Measurements from ENCODE around the gene PDE3B. TPM values are rescaled to one million over a fixed set of nuclear protein-coding genes. Genes with fewer than 3 reads are reported as not detected.

Gene PDE3B
- total and polyA plus RNA-seq, 2 of the 4 experiments (the other 2 are of a cell fraction), result 0.21 to 1.3 TPM

GRCh38 chr11:14892577-14892976 lies 249.0 kb downstream of the PDE3B start:
- H4K5ac ChIP-seq (ENCODE audit: low read depth, low read length), result no peak overlapping the region
- no peak for DNase-seq
- no CpG with 5 or more reads among the region's 2 CpGs for WGBS, 2 experiments (ENCODE audit: extremely low coverage in 2 of 2, insufficient read length in 1 of 2)
- no peak overlapping the region for H2AK9ac ChIP-seq (replicated peaks; ENCODE audit: low read depth, low read length, poor library complexity)
- TF ChIP-seq ELK1 (IDR thresholded peaks at IDR 0.05; ENCODE audit: borderline replicate concordance, low read depth, low read length), result no peak
- TF ChIP-seq RFX5 (IDR thresholded peaks at IDR 0.05; ENCODE audit: low read depth, low read length), result no peak
- no peak for TF ChIP-seq RAD21 (IDR thresholded peaks at IDR 0.05; ENCODE audit: low read length)
- TF ChIP-seq MAFK (IDR thresholded peaks at IDR 0.05; ENCODE audit: low read depth, low read length), result peak; percentile 41
- no peak overlapping the region for H2BK120ac ChIP-seq (ENCODE audit: low read depth, low read length)
- H3K27ac ChIP-seq (ENCODE audit: insufficient read depth, low read length), result no peak overlapping the region
- BruUV-seq (replicated peaks), result no TSS peak
- no peak for ATAC-seq (ENCODE audit: low read depth)
- ChIA-PET CTCF (no interaction called here), POLR2A (ENCODE audit: unreplicated experiment) (no interaction called here)
- peaks cover 3% of the 10 kb centered on the region; the same call in 1 of the 2 replicates for H3K4me1 ChIP-seq (ENCODE audit: control insufficient read depth, insufficient read depth, low read length)
- H2AFZ ChIP-seq (replicated peaks; ENCODE audit: low read length, poor library complexity), result peak overlapping the region; percentile 90
- H3K18ac ChIP-seq (ENCODE audit: low read depth, low read length), result no peak overlapping the region
- no peak overlapping the region for H3K56ac ChIP-seq (ENCODE audit: extremely low read depth, insufficient read depth, low read length)
- no peaks in the 10 kb centered on the region for H3K9me3 ChIP-seq (ENCODE audit: control insufficient read depth, insufficient read depth, low read length)
- peak overlapping the region; percentile 94 for H3K4me2 ChIP-seq (ENCODE audit: low read depth, low read length)
- no peak overlapping the region for H2BK15ac ChIP-seq (ENCODE audit: low read depth, low read length)
- no peak overlapping the region for H3K9ac ChIP-seq (ENCODE audit: low read depth, low read length)
- H3K27me3 ChIP-seq (ENCODE audit: control insufficient read depth, insufficient read depth, low read length), result no peaks in the 10 kb centered on the region; the same call in none of the 2 replicates
- no peak overlapping the region for H2BK20ac ChIP-seq (ENCODE audit: low read depth, low read length)
- H4K8ac ChIP-seq (ENCODE audit: low read depth in 2 of 2, low read length in 2 of 2), result no peak overlapping the region
- no peak overlapping the region for H3K23ac ChIP-seq (ENCODE audit: low read depth, low read length)
- H2AK5ac ChIP-seq (ENCODE audit: low read depth, low read length), result no peak overlapping the region
- peaks cover 0 to 7% of the 10 kb centered on the region in 2 experiments; a peak in 2 of 4 replicates for H3K79me1 ChIP-seq (ENCODE audit: low read depth in 1 of 2, low read length in 2 of 2)
- in situ Hi-C loops (cut with MboI; ENCODE audit: low sequenced_read_pairs), result loop anchor here (25.0 kb wide), 1 partner anchor 630 kb away; no protein-coding TSS in a partner anchor
- H3K14ac ChIP-seq (replicated peaks; ENCODE audit: low read depth, low read length), result no peak overlapping the region
- H3K4me3 ChIP-seq (ENCODE audit: insufficient read depth, low read depth, low read length), result peak overlapping the region; percentile 77
- dilution Hi-C loops (cut with HindIII; ENCODE audit: low sequenced_read_pairs, unreplicated experiment), result no loop called here
- H3K4ac ChIP-seq (ENCODE audit: low read depth, low read length), result no peak overlapping the region
- no peak overlapping the region for H2BK5ac ChIP-seq (ENCODE audit: low read depth, low read length, poor library complexity, severe bottlenecking)
- no peaks in the 10 kb centered on the region for H4K20me1 ChIP-seq (ENCODE audit: insufficient read depth, low read length)
- no peak overlapping the region for H4K91ac ChIP-seq (ENCODE audit: insufficient read depth, low read depth, low read length)
- intact Hi-C loops (cut with micrococcal nuclease), result loop anchor here (1.0 kb wide), 1 partner anchor 372 kb away; the partner anchor contains the start of gene PSMA1
- H3K36me3 ChIP-seq (ENCODE audit: control insufficient read depth, insufficient read depth, low read length), result no peaks in the 10 kb centered on the region
- H3K9me1 ChIP-seq (ENCODE audit: insufficient read depth, low read length), result no peaks in the 10 kb centered on the region; the same call in 1 of the 2 replicates

Data from IMR-90 (cell line).